Epithelial cell of proximal tubule (primary cell): ENCODE data around the gene GAREM1. TPM values are rescaled to one million over a fixed set of nuclear protein-coding genes. Genes with fewer than 3 reads are reported as not detected.

Source experiments
- DNase-seq: peaks from one replicate; pipeline ENCODE4 v3.0.0-alpha.2; 2011; ENCODE audit warnings: low read depth
- H3K4me3 ChIP-seq: 2 replicates; pipeline ENCODE4 v1.5.1; 2011; ENCODE audit warnings: low read depth, mild to moderate bottlenecking, low read length
- total RNA-seq: library from RNA; depleted of rRNA; stranded (reverse); fragments of >200 nt; gene quantifications from 2 replicates; pipeline ENCODE4 v1.2.3, GENCODE V29; 2015
- TF ChIP-seq, protein P1 (sequence below): conservative IDR thresholded peaks from 2 replicates; pipeline ENCODE4 v1.5.1; 2012; ENCODE audit warnings: low read depth, mild to moderate bottlenecking, low read length

The GAREM1 gene
- total RNA-seq, 1 donor from 2014 or later: 3.1 TPM

DNA sequence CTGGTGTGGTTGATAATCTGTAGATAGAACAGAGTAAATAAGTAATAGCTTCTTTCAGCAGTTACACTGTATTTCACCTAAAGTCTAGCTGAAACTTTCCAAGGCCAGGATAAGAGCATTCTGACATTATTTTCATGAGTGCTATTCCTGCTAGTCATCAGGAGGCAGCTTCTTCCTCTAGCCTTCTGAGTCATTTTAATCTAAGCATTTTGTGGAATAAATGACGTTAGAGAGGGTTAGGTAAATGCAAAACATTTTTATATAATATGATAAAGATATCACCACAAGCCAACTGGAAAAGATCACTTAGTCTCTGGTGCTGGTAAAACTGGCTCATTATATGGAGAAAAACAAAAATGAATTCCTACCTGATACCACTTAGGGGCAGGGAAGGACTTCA, 142.3 kb downstream of the GAREM1 start:
- no peak overlapping the region for H3K4me3 ChIP-seq
- DNase-seq: no peak
- TF ChIP-seq, protein P1, sequence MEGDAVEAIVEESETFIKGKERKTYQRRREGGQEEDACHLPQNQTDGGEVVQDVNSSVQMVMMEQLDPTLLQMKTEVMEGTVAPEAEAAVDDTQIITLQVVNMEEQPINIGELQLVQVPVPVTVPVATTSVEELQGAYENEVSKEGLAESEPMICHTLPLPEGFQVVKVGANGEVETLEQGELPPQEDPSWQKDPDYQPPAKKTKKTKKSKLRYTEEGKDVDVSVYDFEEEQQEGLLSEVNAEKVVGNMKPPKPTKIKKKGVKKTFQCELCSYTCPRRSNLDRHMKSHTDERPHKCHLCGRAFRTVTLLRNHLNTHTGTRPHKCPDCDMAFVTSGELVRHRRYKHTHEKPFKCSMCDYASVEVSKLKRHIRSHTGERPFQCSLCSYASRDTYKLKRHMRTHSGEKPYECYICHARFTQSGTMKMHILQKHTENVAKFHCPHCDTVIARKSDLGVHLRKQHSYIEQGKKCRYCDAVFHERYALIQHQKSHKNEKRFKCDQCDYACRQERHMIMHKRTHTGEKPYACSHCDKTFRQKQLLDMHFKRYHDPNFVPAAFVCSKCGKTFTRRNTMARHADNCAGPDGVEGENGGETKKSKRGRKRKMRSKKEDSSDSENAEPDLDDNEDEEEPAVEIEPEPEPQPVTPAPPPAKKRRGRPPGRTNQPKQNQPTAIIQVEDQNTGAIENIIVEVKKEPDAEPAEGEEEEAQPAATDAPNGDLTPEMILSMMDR: no peak

- DNase-seq: no peak
- TF ChIP-seq, protein P1: no peak
- no peak overlapping the region for H3K4me3 ChIP-seq
Measured at GRCh38 chr18:32326450-32327308, 144.0 kb downstream of the GAREM1 start.

DNA sequence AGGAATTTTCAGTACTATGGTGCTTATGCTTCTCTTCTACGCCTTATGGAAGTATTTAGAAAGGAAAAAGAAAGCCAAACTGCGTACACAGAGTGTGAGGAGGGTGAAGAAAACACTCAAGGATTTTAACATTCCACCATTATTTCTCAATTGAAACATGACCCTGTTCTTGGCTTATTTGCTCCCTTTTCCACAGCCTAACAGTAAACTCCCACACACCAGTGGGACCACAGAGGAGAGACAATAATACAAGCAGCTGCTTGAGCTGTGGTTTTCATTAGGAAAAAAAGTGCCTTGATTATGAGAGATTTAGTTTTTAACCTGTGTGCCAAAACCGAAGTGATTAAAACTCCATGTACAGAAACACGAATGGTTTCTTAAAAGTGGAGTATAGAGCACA, 146.5 kb downstream of the GAREM1 start:
- TF ChIP-seq, protein P1: no peak
- no peak overlapping the region for H3K4me3 ChIP-seq
- no peak for DNase-seq

DNA sequence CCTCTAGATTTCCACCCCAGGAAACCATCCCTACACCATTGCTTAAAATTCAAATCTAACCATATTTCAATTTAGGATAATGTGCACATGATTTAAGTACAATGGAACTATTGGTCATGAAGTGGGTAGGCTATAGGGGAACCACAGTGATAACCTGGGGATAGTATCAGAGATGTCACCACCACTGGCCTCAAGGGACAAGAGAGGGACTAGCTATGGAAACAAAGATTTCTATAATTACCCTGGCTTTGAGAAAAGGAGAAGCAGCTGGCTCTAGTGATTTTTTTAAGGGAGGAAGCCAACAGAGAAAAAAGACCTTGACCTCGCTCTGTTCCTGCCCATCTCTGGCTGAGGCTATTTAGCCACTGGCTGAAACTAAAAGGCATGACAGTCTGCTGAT, 148.9 kb downstream of the GAREM1 start:
- no peak for DNase-seq
- TF ChIP-seq, protein P1: no peak
- no peak overlapping the region for H3K4me3 ChIP-seq

- DNase-seq: no peak
- H3K4me3 ChIP-seq: no peak overlapping the region
- TF ChIP-seq, protein P1: no peak
Measured at GRCh38 chr18:32319084-32319483, 151.6 kb downstream of the GAREM1 start.

DNA sequence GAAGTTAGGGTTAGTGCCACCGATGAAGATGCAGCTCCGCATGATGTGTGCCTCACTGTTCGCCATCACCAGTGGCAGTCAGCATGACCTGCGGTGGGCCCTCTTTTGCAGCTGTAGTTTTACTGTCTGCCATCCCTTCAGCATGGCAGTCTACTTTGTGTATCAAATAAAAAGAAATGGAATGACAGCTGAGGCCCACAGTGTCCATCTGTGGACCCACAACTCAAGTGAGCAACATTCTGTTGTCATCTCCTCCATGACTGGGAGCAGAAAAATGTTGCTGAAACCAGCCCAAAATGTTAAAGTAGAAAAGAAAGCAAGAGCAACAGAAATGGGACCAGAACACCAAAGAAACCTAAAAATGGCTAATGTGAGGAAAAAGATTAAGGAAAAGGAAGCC, 152.1 kb downstream of the GAREM1 start:
- no peak for DNase-seq
- TF ChIP-seq, protein P1: no peak
- H3K4me3 ChIP-seq: no peak overlapping the region

GRCh38 chr18:32317651-32318050, 153.0 kb downstream of the GAREM1 start:
- TF ChIP-seq, protein P1: no peak
- no peak for DNase-seq
- H3K4me3 ChIP-seq: no peak overlapping the region
